Fibroblast of the conjunctiva (primary cell): ENCODE data around the gene CACNA1S.

Source experiments
- DNase-seq: peaks from one replicate; pipeline ENCODE4 v3.0.0-alpha.2; 2010; ENCODE audit warnings: low read depth

The CACNA1S gene

DNA sequence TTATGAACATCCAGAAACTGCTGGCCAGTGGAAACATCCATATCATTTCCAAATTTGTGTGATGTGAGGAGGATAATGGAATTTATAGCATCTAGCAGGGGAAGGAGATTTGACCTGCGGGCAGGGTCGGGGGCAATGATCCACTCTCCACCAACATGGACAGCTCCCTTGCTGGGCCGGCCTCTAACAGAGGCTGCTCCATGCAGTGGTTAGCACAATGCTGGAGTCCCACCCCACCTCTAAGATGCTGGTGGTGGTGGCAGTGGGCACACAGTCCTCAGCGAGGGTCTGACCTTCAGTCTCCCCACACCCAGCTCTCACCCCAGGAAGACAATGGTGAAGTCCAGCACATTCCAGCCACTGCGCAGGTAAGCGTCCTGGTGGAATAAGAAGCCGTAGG is 18.7 kb downstream of the CACNA1S start:
- no peak for DNase-seq

DNA sequence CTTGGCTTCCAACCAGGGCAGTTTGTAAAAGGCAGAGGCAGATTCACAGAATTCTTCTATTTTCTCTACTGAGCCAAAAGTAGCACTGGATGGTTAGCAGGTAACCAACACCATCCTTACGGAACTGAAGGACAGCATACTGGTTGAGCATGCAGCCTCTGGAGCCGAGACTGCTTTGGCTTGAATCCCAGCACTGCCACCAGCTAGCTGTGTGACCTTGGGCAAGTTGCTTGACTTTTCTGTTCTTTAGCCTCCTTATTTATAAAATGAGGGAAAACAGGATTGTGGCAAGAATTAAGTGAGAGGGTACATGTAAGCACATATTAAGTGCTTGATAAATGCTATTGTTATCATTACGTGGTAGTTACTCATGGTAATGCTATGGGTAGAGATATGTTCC is 19.5 kb downstream of the CACNA1S start:
- no peak for DNase-seq

DNA sequence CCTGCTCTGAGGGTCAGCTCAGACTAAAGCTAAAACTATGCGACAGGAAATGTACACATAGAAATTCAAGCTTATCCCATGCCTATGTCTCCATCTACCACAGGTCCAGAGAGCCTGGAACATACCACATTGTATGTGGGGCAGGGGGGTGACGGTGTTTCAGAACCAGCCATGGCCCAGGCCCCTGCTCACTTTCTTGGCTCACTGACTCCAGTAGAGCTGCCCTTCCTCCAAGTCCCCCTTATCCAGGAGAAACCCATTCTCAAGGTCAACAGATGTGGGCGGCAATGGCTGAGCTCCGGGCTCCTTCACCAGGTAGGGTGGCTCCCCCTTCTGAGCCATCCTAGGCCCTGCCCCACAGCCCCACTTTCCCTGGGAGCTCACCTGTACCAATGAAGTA is 21.0 kb downstream of the CACNA1S start:
- DNase-seq, result no peak

DNA sequence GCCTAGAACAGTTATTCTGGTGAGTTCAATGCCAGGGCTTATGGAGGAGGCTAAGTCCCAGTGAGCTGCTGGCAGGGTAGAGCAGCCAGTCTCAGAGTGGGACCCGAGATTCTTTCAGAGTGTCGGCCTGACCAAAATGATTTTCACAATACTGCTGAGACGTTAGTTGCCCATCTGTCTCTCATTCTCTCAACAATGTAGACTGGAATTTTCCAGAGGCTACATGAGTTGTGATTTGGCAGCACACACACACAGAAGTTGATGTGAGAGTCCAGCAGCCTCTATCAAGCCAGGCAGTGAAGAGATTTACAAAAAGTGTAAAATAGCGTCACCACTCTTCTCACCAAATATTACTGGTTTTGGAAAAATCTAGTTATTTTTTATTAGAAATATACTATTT is 21.7 kb downstream of the CACNA1S start:
- peak; percentile 20 for DNase-seq

DNA sequence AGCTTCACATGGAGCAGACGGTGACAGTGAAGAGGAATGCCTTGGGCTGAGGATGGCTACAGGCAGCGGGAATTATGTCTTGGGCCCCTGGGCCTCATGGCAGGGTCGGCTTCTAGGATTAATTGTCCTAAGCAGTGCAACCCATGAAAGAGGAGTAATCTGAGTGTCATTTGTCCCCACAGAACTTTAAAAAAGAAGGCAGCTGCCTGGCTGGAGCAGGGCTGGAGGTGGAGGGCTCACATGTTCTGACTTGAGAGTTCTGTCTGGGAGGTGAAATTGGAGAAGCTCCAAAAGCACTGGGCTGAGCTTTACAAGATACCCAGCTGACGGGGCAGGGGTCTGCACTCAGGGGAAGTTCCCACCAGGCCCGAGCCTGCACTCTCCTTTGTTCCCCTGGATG is 22.6 kb downstream of the CACNA1S start:
- DNase-seq, result no peak

DNA sequence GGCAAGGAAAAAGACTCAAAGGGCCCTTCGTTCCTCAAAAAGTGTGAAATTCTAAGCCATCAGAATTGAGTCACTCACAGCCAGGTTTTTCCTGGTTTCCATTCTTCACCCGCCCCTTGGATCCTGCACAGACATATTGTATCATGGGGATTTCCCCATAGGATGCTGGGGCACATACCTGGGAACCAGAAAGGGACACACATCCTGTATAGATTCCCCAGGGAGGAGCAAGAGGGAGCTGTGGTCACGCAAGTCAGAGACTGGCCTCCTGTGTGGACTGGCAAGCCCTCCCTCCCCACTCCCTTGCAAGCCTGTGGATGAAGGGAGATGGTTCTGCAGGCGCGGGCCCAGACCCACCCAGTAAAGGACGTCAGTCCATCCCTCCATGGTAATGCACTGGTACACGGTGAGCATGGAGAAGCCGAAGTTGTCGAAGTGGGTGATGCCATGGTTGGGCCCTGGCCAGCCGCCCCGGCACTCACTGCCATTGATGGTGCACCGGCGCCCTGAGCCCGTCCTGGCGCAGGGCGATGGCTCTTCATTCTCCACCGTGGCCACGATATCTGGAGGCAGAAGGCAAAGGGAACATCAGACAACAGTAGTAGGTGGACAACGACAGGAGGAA is 23.2 kb downstream of the CACNA1S start:
- no peak for DNase-seq

DNA sequence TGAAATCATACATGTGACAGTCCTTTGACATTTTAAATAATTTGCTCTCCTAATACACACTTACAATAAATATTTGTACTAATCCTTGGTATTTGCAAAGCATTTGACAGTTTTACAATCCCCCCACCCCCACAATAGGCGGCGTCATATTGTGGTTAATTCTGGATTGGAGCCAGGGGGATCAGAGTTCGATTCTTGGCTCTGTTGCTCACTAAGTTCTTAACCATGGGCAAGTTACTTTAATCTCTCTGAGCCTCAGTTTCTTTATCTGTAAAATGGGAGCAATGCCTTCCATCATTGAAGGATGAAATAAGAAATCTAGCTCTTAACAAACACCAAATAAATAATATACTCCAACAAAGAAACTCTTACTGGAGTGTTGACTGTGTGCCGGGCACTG is 23.8 kb downstream of the CACNA1S start:
- DNase-seq, result no peak

DNA sequence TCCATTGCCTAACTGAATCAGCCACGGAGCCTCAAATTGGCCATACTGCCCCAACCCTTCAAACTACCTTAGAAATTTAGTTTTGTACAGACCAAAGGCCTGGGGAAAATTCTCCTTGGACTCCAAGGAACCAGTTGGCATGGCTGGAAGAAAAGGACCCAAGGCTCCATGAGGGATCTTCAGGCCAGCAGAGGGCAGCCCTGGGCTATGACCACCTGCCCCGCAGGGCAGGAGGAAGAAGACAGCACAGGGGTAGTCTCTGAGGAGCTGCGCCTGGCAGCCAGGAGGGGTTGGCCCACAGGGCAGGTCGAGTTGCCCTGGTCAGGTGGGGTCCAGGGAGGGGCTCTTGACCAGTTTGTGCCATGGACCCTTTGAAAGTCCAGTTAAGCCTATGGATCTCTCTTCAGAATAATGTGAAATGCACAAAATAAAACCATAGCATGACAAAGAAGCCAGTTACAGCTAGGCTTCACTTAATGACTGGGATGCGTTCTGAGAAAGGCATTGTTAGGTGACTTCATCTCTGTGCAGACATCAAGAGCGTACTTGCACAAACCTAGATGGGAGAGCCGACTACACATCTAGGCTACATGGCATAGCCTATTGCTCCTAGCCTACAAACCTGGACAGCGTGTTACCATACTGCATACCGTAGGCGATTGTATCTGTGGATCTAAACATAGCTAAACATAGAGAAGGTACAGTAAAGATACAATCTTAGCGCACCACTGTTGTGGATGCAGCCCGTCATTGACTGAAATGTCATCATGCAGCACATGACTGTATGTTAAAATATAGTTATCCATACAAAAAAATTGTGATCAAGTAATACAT is 26.1 kb downstream of the CACNA1S start:
- DNase-seq, result peak; percentile 8

DNA sequence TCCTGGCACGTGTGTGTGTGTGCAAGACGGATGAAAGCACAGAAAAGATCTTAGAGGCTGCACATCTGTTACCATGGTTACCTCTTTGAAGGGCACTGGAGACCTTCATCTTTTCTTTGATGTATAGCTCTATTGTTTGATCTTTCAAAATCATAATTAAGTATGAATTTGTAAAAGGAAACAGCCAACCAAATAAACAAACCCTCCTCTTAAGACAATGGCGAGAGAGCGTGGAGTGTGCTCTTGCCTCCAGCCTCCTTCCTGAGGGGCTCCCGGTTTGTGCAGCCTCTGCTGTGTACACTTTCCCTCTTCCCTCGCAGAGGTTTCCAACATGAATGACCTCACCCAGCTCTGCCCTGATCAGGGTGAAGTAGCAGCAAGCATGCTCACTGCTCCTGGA is 27.9 kb downstream of the CACNA1S start:
- DNase-seq, result no peak

DNA sequence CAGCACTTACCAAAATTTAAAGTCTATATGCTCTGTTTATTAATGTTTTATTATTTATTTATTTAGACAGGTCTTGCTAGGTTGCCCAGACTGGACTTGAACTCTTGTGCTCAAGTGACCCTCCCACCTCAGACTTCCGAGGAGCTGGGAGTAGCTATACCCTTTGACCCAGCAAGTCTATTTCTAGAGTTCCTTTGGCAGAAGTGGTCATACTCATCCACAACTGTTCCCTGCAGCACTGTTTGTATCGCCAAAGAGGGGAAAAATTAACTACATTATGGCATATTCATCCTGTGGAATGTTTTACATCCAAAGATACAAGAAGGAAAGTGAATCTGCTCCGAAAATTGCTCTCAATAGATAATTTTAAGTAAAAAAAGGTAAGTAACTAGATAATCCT is 28.5 kb downstream of the CACNA1S start:
- DNase-seq, result no peak

DNA sequence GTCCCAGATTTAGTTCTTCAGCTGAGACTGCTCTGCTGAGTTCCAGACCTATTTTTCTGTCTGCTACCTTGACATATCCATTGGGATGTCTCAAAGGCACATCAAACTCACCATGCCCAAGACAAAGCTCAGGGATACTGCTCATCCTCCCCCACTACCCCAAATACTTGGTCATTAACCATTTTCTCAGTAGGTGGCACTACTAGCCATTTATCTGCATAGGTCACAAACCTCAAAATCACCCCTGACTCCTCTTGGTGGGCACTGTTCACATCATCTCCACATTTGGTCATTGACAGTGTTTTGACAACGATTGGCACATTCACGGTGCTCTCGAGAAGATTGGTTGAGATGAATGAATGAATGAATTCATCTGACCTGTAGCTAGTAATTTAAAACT is 32.1 kb downstream of the CACNA1S start:
- no peak for DNase-seq

DNA sequence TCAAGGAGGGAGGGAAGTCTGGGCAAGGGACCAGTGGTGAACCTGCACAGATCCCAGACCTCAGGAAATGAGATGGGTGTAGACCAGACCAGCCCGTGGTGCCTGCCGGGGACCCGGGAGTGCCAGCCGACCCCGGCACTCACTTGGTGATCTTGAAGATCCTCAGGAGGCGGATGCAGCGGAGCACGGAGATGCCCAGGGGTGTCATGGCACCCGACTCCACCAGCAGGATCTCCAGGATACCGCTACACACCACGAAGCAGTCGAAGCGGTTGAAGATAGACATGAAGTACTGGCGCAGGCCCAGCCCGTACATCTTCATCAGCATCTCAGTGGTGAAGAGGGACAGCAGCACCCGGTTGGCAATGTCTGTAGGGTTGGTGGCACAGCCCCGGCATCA is 34.5 kb downstream of the CACNA1S start:
- DNase-seq, result no peak

DNA sequence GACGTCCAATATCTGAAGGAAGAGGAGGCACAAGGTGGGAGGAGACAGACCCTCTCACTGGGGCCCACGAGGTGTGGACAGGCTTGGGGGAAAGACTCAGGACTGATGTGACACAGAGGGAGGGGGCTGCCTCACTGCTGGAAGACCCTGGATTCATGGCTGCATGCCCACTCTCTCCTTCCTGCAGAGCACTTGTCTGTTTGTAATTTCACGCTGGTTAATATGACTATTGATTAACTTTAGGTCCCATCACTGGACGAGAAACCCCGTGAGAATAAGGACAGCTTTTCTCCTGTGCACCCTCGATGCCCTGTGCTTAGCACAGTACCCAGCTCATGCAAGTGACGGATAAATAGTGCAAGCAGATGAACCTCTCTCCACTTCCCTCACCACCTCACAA is 35.1 kb downstream of the CACNA1S start:
- DNase-seq, result no peak

DNA sequence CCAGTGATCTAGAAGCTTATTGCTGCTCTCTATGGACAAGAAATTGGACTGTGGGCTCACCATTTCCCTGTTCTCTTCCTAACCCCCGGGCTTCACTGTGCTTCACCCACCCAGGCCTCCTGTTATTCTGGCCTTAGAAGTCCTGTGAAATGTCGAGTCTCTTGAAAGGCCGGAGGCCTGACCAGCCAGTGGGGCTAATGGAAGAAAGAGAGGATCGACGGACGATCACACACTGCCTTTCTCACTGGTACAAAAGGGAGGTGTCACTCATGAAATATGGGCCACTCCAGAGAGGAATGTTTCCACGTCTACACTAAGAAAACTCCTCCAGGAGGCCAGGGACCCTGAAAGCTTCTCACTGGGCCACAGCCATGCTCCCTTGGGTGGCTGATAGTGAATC is 36.1 kb downstream of the CACNA1S start:
- DNase-seq, result no peak

DNA sequence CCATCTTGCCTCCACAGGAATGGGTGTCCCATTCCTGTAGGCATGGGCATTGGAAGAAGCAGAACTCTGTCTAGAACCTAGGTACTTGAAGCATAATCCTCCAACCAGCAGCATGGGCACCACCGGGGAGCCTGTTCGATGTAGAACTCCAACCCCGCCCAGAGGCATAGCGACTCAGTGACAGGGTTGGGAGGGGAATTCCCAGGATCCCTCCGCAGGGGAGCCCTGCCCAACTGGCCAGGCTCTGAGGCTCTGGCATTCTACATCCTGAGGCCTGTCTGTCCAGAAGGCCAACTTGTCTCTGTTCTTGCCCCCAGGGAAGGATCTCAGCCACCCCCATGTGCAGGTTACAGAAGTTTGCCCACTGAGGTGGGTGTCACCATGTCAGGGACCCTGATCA is 38.2 kb downstream of the CACNA1S start:
- DNase-seq, result no peak

DNA sequence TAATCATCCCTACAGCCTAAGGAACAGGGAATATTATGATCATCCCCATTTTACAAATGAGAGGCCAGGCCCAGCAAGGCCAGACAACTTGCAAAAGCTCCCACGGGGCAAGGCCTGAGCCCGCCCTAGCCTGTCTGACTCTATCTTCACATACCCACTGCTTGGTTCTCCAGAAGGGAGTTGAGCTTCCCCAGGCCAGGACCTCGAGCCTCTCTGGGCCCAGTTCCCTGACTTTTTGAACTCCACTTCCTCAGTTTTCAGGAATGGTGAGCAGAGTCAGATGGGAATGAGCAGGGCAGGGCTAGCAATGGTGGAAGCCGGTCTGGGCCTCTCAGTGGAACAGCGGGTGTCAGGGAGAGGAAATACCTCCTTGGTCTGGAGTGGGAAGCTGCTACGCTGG is 39.3 kb downstream of the CACNA1S start:
- DNase-seq, result no peak

DNA sequence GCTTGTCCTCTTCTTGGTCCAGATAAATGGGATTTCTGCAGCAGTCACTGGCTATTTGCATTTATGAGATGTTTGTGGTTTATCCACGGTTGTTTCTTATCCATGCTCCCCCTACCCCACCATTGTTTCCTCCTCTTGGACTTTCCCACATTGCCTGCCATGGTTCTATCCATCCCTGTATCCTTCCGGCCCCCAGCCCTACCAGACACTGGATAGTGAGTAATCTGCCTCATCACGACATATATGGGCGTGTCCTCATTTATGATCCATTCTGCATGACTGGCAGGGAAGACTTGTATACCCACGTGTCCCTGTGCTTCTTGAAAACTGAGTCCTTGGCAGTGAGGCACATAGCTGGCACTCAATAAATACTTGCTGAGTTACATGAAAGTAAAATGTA is 40.1 kb downstream of the CACNA1S start:
- DNase-seq, result no peak

DNA sequence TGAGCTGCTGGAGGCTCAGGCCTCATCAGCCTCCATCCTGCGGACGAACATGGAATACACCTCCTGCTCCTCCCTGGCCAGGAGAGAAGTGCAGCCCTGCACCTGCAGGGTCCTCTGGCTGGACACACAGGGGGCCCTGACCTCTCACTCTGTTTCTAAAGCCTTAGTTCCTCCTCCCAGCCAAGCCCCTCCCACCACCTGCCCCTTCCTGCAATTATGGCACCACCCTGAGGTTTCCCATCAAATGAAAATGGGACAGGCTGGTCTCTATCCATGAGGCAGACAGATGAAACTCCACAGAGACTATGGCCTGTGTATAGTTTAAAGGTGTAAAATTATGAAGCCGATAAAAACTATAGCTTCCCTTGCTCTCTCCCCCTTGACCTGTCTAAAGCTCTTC is 42.6 kb downstream of the CACNA1S start:
- no peak for DNase-seq

DNA sequence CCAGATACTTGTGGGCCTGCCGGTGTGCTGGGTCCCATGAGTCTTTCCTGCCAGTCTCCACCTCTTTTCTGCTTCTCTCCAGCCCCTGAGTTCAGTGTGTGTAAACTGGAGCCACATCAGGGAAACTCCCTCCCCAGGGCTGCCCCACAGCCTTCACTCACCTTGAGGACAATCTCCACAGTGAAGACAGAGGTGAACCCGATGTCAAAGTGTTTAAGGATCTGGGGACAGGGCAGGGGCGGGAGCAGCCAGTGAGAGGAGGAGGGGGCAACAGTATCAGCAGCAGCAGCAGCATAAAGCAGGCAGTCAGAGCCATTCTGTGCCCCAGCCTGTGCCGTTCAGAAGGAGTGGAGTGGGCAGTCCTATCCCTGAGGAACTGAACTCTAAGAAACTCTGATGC is 43.2 kb downstream of the CACNA1S start:
- no peak for DNase-seq

DNA sequence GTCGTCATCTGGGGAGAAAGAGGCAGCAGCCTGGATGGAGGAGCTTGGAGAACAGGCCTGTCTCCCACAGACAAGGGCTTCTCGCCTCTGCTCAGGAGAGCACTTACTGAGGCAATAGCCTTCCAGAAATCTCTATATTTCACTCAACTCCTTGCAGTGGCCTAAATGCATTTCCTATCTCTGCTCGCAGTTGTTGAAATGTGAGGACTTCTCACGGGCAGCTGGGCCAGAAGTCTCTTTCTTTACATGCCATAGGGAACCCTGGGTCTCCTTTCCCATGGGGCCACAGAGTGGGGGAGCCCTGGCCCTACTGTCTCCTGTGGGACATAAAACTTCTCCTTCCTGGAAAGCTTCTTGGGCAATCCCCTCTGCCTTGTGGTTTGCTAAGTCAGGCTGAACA is 45.2 kb downstream of the CACNA1S start:
- DNase-seq, result no peak

DNA sequence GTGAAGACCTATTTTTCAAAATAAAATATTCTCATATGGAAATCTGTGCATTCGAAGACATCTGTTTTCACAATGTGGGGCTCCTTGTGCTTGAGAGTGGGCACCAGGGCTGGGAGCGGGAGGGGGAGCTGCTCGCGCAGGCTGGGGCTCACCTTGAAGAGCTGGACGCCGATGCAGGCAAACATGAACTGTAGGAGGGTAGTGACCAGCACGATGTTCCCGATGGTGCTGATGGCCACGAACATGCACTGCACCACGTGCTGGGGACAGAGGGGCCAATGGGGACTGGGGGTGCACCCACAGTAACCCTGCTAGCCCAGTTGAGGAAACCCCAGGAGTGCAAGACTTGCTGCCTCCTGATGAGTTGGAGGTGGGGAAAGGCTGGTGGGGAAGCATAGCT is 46.5 kb downstream of the CACNA1S start:
- no peak for DNase-seq

DNA sequence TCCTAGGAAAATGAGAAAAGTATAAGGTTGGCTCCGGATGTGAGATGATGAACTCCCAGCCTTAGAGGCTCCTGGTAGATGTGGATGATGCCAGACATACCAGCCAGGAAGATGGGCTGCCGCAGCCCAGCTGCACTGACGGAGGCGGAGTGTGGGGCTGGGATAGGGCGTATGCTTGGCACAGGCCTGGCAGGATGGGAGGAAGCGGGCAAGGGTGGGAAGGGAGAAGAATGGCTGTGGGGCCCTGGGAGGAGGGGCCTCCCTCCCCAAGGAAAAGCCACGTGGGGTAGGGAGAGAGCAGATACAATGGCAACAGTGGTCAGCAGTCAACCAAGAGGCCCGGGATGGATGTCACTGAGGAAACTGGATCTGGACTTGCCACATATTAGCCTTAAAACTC is 47.4 kb downstream of the CACNA1S start:
- DNase-seq, result no peak

DNA sequence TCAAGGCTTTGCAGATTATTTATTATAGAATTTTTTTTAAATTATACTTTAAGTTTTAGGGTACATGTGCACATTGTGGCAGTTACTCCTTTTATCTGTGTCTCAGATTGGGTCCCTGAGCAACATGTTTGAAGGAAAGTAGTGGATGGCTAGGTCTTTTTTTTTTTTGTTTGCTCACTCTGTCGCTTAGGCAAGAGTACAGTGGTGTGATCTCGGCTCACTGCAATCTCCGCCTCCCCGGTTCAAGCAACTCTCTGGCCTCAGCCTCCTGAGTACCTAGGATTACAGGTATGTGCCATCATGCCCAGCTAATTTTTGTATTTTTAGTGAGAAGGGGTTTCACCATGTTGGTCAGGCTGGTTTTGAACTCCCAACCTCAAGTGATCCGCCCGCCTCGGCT is 49.1 kb downstream of the CACNA1S start:
- no peak for DNase-seq

DNA sequence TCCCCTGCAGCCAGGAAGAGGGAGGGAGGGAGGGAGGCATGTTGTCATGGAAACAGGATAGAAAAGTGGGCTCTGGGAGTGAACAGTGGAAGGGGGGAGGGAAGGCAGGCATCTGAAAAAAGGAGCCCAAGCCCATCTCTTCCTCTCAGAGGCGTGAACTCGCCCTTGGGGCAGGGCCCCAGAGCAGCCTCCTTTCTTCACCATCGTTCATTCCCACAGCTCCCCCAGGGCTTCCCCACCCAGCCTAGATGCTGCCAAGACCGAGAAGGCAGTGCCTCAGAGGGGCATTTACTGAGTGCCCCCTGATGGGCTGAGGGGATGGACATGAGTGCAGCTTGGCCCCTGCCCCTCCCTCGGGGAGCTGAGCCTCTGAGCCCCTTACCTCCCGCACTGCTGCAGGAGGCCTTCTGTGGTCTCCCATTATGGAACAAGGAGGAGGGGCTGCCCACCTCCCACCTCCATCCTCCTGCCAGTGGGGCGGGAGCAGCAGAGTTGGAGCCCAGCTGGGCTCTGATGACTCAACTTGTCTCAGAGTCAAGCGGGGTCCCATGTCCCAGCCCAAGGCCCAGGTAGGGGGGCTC is 49.6 kb downstream of the CACNA1S start:
- DNase-seq, result no peak
